Iris pigment epithelial cell (primary cell): ENCODE results near the gene PEAK1.

ENCODE experiments used
- DNase-seq: peaks from one replicate; pipeline ENCODE4 v3.0.0-alpha.2; 2011; ENCODE audit warnings: low read depth

Gene PEAK1

DNA sequence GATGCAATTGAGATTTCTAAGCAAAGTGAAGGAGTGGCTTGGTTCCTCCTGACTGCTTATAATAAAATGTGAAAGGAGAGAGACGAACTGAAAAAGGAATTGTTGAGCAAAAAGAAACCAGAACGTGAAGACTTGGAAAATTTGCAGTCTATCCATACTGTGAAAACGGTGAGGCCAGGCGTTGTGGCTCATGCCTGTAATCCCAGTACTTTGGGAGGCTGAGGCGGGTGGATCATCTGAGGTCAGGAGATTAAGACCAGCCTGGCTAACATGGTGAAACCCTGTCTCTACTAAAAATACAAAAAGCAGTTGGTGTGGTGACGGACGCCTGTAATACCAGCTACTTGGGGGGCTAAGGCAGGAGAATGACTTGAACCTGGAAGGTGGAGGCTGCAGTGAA lies 292.3 kb downstream of the PEAK1 start:
- no peak for DNase-seq

DNA sequence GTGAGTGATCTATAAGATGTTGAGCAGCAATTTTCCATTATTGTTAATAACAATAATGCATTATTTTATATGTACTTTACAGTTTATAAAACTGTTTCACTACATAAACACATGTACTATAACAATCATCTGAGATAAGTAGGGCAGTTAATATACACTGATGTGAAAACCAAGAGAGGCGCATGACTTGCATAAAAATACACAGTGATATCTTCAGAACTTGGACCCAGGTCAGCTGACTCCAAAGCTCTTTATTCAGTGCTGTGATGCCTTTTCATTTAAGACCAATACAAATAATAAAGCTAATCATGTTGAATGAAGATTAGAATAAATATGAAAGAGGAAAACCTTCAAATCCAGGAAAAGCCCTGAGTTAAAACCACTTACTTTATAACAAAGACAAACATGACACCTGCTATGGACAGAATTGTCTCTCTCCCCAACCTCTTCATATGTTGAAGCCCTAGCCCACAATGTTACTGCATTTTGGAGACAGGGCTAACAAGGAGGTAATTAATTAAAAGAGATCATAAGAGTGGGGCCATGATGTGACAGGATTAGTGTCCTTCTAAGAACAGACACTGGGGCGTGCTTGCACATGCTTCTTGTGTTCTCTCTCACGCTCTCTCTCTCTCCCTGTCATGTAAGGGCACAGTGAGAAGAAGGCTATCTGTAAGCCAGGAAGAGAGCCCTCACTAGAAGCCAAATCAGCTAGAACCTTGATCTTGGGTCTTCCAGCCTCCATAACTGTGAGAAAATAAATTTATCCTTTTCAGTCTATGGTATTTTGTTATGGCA lies 293.2 kb downstream of the PEAK1 start:
- DNase-seq, result no peak

DNA sequence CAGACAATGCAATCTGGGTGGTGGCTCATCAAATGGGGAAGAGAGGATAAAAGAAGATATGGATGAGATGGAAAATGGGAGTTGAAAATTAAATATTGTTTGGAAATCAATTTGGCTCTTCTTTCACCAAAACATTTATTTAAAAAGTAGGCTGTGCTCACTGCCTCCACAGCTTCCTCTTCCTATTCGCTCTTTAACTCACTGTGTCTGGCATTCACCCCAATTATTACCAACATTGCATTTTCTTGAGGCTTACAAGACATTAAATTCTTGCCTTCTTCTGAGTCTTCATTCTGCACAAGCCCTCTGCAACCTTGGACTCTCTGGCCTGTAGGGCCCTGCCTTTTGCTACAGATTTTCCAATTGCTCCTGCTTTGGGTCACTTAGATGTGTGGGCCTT lies 296.1 kb downstream of the PEAK1 start:
- DNase-seq, result no peak

DNA sequence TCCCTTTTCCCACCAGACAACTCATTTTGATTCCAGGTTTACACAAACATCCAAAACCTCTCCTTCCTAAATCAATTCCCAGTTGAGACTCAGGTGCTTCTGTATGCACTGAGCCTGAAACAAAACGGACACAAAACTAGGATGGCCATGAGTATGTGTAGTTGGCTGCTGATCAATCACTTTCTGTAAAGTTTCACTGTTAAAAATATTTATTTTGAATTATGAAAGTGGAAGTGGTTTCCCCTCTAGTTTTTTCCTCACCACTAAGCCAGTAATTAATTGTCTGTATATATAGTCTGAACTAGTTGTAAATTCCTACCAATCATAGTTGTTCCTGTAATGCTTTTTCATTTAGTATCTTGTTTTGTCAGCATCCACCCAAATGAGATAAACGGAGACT lies 297.3 kb downstream of the PEAK1 start:
- no peak for DNase-seq

GRCh38 chr15:77121599-77121998 lies 298.3 kb downstream of the PEAK1 start:
- no peak for DNase-seq

DNA sequence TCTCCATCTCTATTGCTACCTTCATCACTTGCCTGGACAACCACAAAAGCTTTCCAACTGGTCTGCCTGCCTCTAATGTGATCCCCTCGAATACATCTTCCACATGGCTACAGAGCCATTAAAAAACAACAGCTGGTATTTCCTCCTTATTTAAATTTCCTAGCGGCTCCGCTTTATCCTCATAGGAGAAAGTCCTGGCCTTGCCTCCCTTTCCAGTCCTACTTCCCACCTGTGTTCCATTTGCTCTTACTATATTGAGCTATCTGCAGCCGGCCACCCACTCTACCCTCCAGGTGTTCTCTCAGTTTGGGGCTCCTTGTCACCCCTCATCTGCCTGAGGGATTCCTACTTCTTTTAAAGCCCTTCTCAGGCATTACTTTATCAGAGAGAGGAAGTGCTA lies 299.3 kb downstream of the PEAK1 start:
- no peak for DNase-seq

- no peak for DNase-seq
Observed at GRCh38 chr15:77119446-77119845, 300.5 kb downstream of the PEAK1 start.

- peak; percentile 78 for DNase-seq
Observed at GRCh38 chr15:77118882-77119321, 301.0 kb downstream of the PEAK1 start.

DNA sequence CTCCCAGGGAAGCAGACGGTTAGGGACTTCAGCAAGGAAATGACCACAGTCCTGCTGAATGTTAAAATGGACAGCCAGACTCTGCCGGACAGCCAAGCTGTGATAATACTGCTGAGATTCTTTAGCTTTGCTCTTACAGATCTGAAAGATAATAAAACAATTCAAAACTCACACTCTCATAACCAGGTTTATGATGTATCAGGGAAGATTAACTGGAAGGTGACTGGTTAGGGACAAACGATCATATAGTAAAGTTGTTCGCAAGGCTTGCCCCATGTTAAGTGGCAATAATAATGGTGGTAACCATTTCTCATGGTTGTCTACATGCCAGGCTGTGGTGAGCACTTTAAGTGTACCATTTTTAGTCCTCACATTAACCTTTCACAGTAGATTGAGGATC lies 304.7 kb downstream of the PEAK1 start:
- DNase-seq, result no peak

GRCh38 chr15:77112838-77113504 lies 306.9 kb downstream of the PEAK1 start:
- DNase-seq, result no peak

- DNase-seq, result no peak
Observed at GRCh38 chr15:77111789-77112188, 308.1 kb downstream of the PEAK1 start.

DNA sequence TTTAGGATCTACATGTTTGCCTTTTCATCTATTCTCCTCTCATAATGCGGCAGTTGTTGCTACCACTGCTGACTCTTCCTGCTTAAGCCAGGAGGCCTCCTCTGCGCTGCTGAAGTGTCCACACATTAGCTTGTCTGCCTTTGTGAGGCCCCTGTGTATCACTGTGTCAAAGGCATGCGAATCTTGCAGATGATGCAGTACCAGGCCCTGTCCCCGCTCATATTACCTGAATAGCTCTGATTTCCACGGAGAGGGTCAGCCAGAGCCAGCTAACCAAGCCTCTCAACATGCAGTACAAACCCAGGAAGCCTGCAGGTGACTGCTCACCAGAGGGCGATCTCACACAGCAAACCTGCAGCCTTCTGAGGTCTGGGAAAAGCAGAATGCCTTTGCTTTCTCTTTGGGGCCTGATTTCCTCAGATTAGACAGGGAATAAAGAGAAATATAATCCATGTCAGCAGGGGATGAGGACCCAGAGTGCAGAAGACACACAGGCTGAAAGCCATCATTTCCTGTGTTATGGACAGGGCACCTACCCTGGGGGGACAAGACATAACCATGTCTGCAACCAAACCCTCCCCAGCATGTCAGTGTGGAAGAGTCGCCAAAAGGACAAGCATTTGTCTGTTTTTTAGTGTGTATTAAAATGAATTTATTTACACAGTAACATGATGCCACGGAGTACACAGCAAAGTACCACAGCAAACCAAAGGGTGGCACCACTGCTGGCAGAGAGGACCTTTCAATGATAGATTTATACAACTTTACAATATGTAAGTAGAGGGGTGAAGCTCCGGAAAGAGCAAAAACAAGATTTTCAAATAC lies 312.2 kb downstream of the PEAK1 start:
- peak; percentile 69 for DNase-seq

DNA sequence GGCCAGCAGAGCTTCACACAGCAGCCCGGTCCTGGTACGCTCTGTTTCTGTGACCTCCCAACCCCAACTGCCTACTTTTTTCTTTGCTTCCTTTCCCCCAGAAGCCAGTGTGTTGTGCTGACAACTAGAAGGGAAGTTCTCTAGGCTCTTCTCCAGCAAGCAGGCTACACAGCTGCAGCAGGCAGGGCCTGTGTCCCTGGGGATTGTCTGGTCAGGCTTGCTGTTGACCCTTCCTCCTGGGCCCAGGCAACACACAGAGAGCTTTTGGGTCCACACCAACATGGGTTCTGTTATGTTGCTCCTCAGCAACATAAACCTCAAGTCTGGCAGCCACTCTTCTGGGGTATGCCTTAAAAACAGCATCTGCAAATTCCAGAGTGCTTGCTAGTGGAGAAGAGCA lies 312.8 kb downstream of the PEAK1 start:
- no peak for DNase-seq

DNA sequence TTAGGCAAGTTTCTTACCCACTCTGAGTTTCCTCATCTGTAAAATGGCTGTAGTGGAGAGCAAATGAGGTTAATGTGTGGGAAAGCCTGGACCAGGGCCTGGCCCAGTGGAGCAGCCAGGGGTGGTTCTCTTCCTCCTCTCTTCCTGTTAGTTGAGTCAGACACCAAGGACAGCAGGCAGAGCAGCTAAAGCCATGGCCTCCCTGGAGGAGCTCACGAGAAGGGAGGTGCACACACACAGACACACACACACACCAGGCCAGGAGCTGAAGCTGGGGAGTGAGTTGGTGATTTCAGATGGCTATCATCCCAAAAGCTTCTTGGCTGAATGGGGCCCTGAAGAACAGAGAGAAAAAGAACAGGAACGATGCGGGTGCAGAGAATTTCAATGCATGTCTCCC lies 315.7 kb downstream of the PEAK1 start:
- DNase-seq, result peak; percentile 47

GRCh38 chr15:77099741-77100463 lies 320.0 kb downstream of the PEAK1 start:
- DNase-seq, result no peak

DNA sequence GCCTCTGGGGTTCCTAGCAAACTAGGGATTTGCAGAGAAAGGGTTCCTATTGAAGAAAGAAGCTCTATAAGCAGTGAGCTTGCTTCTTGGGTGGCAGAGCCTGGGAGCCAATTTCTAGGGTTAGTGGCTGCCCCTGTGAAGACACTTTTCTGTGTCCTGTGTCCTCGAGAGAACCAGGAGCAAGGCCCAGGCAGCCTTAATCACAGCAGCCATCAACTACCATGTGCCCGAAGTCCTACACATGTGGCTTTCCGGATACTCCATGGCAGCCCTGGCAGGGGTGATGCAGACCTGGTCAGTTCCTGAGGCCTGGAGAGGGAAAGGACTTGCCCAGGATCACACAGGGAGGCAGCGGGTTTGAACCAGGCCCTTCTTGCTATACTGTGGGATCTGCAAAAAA lies 321.3 kb downstream of the PEAK1 start:
- no peak for DNase-seq

- DNase-seq, result no peak
Observed at GRCh38 chr15:77097921-77098320, 322.0 kb downstream of the PEAK1 start.

DNA sequence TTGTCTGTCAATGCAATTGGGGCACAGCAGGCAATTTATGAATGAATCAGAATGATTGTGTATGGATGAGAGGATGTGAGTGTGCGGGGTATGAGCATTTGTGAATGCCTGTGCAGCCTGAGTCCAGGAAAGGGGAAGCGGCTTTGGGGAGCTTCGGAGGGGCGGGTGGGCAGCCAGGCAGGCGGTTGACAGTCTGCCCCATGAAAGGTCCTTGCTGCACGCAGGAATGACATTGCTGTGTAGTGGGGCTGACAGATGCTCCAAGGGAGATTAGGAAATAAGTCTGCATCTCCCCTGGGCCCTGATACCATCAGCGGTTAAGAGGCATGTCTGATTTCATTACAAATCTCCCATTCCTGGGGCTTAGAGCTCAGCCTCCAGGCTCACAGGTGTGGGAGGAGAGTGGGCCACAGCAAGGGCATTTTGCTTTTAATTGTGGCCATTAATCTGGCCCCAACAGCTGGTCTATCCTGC lies 322.6 kb downstream of the PEAK1 start:
- no peak for DNase-seq

GRCh38 chr15:77096541-77096940 lies 323.4 kb downstream of the PEAK1 start:
- no peak for DNase-seq

DNA sequence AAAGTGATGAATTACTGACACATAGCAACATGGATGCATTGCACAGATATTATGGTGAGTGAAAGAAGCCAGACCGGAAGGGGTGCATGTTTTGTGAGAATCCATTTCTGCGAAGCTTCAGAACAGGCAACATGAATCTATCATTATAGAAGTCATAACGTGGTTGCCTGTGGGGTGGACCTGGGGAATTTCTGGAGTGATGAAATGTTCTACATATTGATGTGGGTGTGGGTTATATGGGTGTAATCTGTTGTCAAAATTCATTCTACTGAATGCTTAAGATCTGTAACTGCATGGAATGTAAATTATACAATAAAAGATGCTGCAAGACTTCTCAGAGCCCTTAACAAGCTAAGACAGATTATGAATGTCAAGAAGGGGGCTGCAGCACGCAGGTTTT lies 323.8 kb downstream of the PEAK1 start:
- no peak for DNase-seq

DNA sequence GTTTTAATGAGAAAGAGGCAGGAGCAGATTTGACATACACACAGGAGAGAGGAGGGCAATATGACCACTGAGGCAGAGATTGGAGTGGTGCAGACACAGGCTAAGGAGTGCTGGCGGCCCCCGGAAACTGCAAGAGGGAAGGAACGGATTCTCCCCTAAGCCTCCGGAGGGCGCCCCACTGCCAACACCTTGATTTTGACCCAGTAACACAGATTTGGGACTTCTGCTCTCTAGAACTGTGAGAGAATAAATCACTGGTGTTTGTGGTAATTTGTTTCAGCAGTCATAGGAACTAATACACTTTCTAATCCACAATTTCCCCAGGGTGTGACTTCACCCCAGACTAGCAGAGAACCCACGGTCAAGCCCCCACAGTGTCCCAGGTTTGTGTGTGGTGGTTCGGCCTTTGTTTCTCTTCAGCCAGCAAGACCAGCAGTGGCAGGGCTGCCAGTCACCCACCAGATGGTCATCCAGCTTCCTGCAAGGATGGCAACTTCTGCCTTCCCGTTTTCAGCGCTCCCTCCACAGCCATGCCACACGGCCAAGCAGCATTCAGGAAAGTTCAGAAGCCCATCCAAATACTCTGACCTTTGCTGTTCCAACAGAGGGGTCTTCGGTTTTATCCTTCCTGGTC lies 325.4 kb downstream of the PEAK1 start:
- no peak for DNase-seq

- DNase-seq, result no peak
Observed at GRCh38 chr15:77093436-77093835, 326.5 kb downstream of the PEAK1 start.
